GM11168 (cell line): ENCODE measurements around the gene NKX6-2.

ENCODE experiments used
- in situ Hi-C: fragments of 300-500 bp; cut with MboI; formaldehyde crosslinking; loops from one replicate; pipeline ENCODE4 v1.12.0; 2022; ENCODE audit warnings: low sequenced_read_pairs; ENCODE audit not compliant: unreplicated experiment

NKX6-2 gene

GRCh38 chr10:132762267-132762666, 23.7 kb downstream of the NKX6-2 start:
- in situ Hi-C loops = no loop called here

DNA sequence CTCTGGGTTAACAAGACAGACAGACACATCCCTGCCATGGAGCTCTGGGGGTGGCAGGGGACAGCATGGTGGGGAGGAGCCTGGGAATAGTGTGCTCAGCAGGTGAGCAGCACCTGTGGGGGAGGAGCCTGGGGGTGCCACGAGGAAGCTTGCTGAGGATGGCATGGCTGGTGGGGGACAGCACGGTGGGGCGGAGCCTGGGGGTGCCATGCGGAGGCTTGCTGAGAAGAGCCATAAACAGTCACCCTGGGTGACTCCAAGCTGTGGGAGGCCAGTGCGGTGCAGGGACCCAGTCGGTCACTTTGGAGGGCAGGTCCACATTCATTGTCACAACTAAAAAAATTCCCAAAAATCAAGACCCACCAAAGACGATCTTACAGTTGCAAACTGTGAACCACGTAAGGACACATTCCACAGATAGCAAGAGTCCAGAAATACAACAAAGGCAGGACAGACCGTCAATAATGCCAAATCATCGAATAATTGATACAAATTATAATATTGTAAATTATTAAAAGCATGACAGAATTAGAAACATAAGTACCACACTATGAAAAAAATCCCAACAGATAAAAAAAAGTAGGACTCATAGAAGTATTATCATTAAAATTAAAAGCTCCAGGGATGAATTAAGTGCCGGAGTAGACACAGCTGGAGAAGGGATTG, 24.4 kb downstream of the NKX6-2 start:
- in situ Hi-C loops = no loop called here

- in situ Hi-C loops = no loop called here
These were observed 27.1 kb downstream of the NKX6-2 start for GRCh38 chr10:132758865-132759264.

DNA sequence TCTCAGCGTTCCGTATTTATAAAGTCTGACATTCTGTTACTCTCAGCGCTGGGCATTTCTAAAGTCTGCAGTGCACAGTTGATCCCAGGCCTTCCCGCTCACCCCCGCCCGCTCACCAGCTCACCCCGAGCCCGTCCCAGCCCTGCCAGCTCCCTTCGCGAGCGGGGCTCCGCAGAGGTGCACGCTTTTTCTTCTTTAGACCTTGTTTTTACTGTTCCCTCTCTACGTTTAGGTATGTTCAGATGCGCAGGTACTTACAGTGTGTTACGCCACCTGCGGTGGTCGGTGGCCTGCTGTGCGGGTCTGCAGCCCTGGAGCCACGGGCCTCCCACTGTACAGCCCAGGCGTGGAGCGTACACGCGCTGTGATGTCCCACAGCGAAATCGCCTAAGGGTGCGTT, 28.8 kb downstream of the NKX6-2 start:
- in situ Hi-C loops = no loop called here

DNA sequence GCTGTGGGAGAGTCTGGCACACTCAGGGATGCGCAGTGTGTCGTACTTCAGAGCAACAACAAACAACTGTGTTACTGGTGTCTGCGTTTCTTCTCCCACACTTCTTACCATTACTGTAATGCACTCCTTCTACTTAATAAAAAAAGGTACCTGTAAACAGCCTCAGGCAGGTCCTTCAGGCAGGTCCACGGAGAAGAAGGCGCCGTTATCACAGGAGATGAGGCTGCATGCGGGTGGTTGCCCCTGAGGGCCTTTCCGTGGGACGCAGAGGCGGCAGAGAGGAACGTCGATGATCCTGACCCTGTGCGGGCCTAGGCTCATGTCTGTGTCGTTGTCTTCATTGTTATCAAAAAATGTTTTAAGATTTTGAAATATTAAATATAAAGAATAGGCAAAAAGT, 29.4 kb downstream of the NKX6-2 start:
- in situ Hi-C loops = no loop called here

DNA sequence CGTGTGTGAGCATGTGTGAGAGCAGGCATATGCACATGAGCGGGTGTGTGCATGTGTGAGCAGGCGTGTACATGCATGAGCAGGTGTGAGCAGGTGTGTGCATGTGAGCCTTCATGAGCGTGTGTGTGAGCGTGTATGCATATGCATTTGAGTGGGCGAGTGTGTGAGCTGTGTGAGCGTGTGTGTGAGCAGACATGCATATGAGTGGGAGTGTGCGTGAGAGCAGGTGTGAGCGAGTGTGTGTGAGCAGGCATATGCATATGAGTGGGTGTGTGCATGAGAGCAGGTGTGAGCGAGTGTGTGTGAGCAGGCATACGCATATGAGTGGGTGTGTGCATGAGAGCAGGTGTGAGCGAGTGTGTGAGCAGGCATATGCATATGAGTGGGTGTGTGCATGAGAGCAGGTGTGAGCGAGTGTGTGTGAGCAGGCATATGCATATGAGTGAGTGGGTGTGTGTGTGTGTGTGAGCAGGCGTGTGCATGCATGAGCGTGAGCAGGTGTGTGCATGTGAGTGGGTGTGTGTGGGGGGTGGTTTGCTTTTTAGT, 30.7 kb downstream of the NKX6-2 start:
- in situ Hi-C loops = no loop called here

GRCh38 chr10:132754071-132754470, 31.9 kb downstream of the NKX6-2 start:
- in situ Hi-C loops = no loop called here

DNA sequence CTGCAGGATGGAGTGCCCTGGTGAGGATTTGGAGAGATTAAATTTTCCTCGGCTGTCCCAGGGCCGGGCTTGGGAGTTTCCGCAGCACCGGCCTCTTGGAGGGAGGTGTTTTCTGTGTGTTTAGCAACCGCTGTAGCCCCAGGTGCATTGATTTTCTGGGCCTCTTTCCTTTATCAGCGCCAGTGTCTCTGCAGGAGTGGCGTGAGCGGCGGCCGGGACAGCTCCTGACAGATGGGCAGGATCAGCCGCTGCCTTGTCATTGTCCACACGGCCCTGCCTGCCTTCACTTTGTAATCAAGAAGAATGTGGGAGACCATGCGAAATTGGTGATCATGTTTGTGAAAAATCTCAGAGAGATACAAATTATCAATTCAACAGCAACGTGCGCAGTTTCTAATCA, 32.4 kb downstream of the NKX6-2 start:
- in situ Hi-C loops = no loop called here

DNA sequence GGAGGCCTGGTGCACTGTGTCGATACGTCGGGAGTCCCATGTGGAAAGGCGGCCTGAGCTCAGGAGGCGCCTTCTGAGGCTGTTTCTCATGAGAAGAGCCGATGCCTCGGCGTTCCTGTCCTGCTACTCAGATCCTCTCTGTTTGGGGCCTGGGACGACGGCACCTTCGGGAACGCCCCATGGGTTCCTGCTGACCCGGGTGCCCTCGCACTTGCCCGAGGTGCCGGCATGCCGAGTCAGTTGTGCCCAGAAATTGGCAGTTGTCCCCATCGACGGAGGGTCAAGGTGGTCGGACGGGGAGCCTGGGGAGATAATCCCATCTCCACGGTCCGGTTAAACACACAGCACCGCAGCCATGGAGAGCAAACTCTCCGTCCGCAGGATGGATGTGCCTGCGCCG, 33.0 kb downstream of the NKX6-2 start:
- in situ Hi-C loops = no loop called here

GRCh38 chr10:132752378-132752777, 33.6 kb downstream of the NKX6-2 start:
- in situ Hi-C loops = no loop called here

DNA sequence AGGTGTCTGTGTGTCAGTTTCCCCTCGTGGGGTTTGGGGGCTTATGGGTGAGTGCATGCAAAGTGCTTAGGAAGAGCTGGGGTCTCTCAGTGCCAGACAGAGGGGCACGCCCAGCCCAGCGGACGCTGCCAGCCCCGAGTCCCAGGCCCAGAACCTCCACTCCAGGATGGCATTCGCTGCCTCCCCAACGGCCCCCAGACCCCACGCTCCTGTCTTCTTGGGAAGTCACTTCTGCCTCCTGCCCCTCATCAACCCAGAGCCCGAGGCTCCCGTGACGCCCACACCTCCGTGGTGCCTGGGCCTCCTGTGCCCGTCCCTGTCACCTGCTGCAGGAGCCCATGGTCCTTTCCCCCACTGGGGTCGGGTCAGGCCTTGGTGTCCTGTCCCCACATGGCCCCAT, 35.0 kb downstream of the NKX6-2 start:
- in situ Hi-C loops = no loop called here

GRCh38 chr10:132749371-132749795, 36.6 kb downstream of the NKX6-2 start:
- in situ Hi-C loops = no loop called here

DNA sequence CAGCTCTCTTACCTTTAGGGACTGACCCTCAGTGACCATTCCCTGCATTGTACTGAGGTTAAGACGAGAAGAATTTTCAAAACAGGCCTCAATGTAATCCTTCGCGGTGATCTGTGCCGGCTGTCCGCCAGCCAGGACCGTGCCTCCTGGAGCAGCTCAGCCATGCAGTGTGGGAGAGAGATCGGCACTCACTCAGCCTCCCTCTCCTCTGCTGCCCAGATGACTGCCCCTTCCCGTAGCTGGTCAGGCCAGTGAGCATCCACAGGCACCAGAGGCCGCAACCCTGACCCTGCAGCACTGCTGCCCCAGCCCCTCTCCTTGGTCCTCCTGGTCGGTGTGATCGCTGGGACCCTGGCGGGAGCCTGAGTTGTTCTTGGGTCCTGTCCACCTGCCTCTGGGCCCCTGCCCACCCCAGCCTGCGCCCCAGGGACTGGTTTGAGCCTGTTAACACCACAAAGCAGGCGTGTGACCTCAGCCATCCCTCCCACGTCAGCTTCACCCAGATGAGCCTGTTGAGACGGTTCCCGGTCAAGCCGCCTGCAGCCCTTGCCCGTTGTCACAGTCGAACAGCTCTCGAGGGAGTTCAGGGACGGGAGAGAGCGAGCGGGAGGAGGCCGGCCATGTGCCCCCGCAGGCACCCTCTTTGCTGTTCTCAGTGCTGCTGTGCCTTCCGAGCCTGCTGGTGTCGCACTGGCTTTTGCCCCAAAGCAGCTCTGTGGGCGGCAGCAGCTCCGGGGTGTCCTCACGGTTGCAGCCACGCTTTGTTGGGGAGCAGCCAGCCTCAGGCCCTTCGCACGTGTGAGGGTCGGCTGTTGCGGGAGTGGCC, 37.2 kb downstream of the NKX6-2 start:
- in situ Hi-C loops = no loop called here

- in situ Hi-C loops = no loop called here
These were observed 37.8 kb downstream of the NKX6-2 start for GRCh38 chr10:132748135-132748534.

GRCh38 chr10:132746801-132747625, 38.9 kb downstream of the NKX6-2 start:
- in situ Hi-C loops = no loop called here

DNA sequence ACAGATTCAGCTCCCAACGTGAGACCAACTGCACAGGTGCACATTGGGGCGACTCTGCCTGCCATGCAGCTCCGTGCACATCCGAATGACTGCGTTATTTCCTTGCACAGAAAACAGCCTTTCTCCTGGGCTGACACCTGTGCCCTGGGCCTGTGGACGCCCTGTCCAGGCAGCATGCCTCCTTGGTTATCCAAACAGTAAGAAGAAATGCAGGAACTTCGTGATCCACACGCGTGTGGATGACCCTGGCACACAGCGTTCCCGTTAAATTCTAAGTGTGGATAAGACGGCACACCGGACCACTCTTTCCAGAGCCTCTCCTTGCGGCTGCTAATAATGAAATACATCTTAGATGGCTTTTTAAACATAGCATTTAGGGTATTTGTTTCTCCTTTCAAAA, 39.6 kb downstream of the NKX6-2 start:
- in situ Hi-C loops = no loop called here

DNA sequence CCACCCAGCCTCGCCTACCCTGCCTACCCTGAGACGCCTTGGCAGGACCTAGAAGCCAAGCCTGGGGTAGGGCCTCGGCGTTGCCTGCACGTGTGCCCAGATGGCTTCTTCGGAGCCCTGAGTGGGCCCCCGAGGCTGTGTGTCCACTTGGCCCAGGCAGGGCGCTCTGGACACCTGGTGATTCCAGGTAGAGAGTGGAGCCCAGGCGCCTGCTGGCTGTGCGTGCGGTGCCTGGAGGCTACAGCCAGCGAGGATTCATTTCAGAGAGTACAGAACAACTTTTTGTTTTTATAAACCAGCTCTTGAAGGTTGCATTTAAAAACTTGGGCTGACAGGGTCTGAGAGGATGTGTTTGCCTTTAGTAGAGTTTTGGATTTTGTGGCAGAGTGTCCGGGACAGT, 40.0 kb downstream of the NKX6-2 start:
- in situ Hi-C loops = no loop called here

GRCh38 chr10:132745511-132745910, 40.4 kb downstream of the NKX6-2 start:
- in situ Hi-C loops = no loop called here

DNA sequence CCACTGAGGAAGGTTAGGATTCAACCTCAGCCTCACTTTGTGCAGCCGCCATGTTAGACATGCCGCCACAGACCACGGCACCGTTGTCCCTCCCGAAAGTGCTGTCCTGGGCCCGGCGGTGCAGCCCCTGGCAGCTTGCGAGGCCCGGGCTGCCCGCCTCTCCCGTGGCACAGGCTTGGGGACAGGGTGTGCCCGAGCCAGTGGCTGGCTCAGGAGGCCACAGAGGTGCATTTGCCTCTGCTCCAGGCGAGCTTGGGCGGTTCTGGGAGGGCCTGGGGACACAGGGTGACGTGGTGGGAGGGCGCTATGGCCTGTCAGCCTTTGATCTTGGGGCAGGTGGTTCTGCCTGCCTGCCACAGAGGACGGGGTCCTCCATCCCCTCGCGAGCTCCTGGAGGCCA, 41.1 kb downstream of the NKX6-2 start:
- in situ Hi-C loops = no loop called here

DNA sequence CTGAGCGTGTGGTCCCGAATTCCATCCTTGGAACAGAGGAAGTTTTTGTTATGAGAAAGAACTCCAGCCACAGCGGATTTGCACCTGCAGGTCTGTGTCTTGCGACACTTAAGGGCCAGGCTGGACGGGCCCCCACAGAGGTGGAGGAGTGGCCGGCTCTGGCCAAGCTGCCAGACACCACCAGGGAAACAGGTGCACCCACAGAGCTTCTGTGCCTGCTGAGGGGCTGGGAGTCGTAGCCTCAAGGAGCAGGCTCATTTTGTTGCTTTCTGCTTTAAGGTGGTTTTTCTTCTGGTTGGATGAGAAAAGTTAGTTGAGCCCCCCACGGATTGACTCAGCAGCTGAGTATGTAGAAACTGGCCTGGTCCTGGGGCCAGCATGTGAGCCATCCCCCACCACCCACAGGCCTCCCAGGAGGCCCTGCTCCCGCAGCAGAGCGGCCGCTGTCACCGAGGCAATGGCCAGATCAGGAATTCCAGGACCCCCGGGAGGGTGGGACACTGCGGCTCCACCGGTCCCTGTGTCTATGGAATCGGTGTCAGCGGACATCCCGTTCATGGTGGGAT, 41.9 kb downstream of the NKX6-2 start:
- in situ Hi-C loops = no loop called here
